B cell (primary cell): ENCODE data around the gene CMPK1. TPM values are rescaled to one million over a fixed set of nuclear protein-coding genes. Genes with fewer than 3 reads are reported as not detected.
A peak's percentile ranks its signal among the peaks of the same experiment; 100 is the strongest.
"Not testable (repeated sequence)": the region's sequence is repeated elsewhere in the genome, so short reads cannot be mapped to it uniquely, and the experiment has no call there.

Experiments used
- ATAC-seq: fragments of 200-7000 bp; cut with Tn5 transposase; one replicate; pipeline ENCODE4 v1.10.0; 2021; ENCODE audit warnings: low read depth, mild to moderate bottlenecking, moderate number of reproducible peaks, moderate library complexity
- CTCF ChIA-PET: fragments of 350-600 bp; sonication (Branson Sonifier 250); formaldehyde crosslinking; loops from one replicate; lab custom pipeline; 2021; ENCODE audit warnings: antibody characterized with exemption, inconsistent platforms; lab: Charles Lee
- POLR2A ChIA-PET: fragments of 350-600 bp; sonication (Branson Sonifier 250); formaldehyde crosslinking; loops from one replicate; lab custom pipeline; 2021; ENCODE audit warnings: antibody characterized with exemption; lab: Charles Lee
- DNase-seq: peaks from one replicate; pipeline ENCODE4 v3.0.0; 2013
- H2AFZ ChIP-seq: 2 replicates; pipeline ENCODE4 v1.6.1; 2012; ENCODE audit warnings: mild to moderate bottlenecking, low read depth, low read length; ENCODE audit not compliant: insufficient read depth, poor library complexity, severe bottlenecking
- H3K27ac ChIP-seq, 2 donors: 1 replicate in 1 of 2; 2 replicates in 1 of 2; pipeline ENCODE4 v1.5.1; 2012 to 2013; ENCODE audit warnings: low read length in 2 of 2, mild to moderate bottlenecking in 2 of 2, moderate library complexity in 1 of 2
- H3K27me3 ChIP-seq, 4 experiments: fragments of 200-600 bp in 1 of 4; sonication (generic) in 1 of 4; replicated peaks in 1 of 4; 1 replicate in 2 of 4; 2 replicates in 2 of 4; pipeline versions ENCODE4 v1.6.1 to v1.7.0; 2013 to 2016; ENCODE audit warnings: low read length in 3 of 4, mild to moderate bottlenecking in 2 of 4, mixed read lengths in 1 of 4, moderate library complexity in 1 of 4; ENCODE audit not compliant: insufficient read depth in 4 of 4, control insufficient read depth in 3 of 4; ENCODE audit errors: control extremely low read depth in 1 of 4
- H3K36me3 ChIP-seq, 2 experiments: replicated peaks in 1 of 2; 1 replicate in 1 of 2; 2 replicates in 1 of 2; pipeline versions ENCODE4 v1.6.1 to v1.7.1; 2013; ENCODE audit warnings: low read length in 1 of 2; ENCODE audit not compliant: insufficient read depth in 2 of 2, control insufficient read depth in 1 of 2; ENCODE audit errors: control extremely low read depth in 1 of 2, extremely low read depth in 1 of 2
- H3K4me1 ChIP-seq, 2 donors: fragments of 200-600 bp in 1 of 2; sonication (generic) in 1 of 2; 1 replicate in 1 of 2; 2 replicates in 1 of 2; pipeline versions ENCODE4 v1.5.1 to v1.6.1; 2013 to 2017; ENCODE audit warnings: low read length in 2 of 2; ENCODE audit not compliant: control insufficient read depth in 2 of 2, insufficient read depth in 2 of 2
- H3K4me2 ChIP-seq: replicated peaks from 2 replicates; pipeline ENCODE3; 2012; ENCODE audit warnings: mild to moderate bottlenecking, low read depth, low read length; ENCODE audit not compliant: poor library complexity, severe bottlenecking
- H3K4me3 ChIP-seq, 5 experiments: fragments of 200-600 bp in 1 of 5; sonication (generic) in 1 of 5; 1 replicate in 3 of 5; 2 replicates in 2 of 5; pipeline versions ENCODE4 v1.5.1 to v1.7.0; 2011 to 2016; ENCODE audit warnings: low read length in 4 of 5, mild to moderate bottlenecking in 4 of 5, low read depth in 2 of 5, control low read depth in 1 of 5, moderate library complexity in 1 of 5; ENCODE audit not compliant: insufficient read depth in 1 of 5; ENCODE audit errors: control extremely low read depth in 1 of 5, extremely low read depth in 1 of 5
- H3K79me2 ChIP-seq: fragments of 200-600 bp; sonication (generic); one replicate; pipeline ENCODE4 v1.6.0; 2016; ENCODE audit warnings: low read length; ENCODE audit not compliant: control insufficient read depth, insufficient read depth
- H3K9ac ChIP-seq: fragments of 200-600 bp; sonication (generic); 2 replicates; pipeline ENCODE4 v1.6.1; 2017; ENCODE audit warnings: mild to moderate bottlenecking, low read length, moderate library complexity
- H3K9me3 ChIP-seq, 3 donors: one replicate each; pipeline versions ENCODE4 v1.6.1 to v1.7.1; 2013; ENCODE audit warnings: low read length in 2 of 3; ENCODE audit not compliant: control insufficient read depth in 2 of 3, insufficient read depth in 1 of 3; ENCODE audit errors: control extremely low read depth in 1 of 3
- H4K20me1 ChIP-seq: 2 replicates; pipeline ENCODE4 v1.6.0; 2012; ENCODE audit warnings: mild to moderate bottlenecking, low read length; ENCODE audit not compliant: insufficient read depth, control insufficient read depth, poor library complexity, severe bottlenecking
- H3K27ac Mint-ChIP-seq: one replicate; pipeline ENCODE4 v1.8.0; 2021; ENCODE audit warnings: mixed read lengths
- H3K27me3 Mint-ChIP-seq: one replicate; pipeline ENCODE4 v1.8.0; 2021; ENCODE audit warnings: mixed read lengths
- H3K4me1 Mint-ChIP-seq: one replicate; pipeline ENCODE4 v1.8.0; 2021; ENCODE audit warnings: mixed read lengths
- H3K4me3 Mint-ChIP-seq: one replicate; pipeline ENCODE4 v1.8.0; 2021; ENCODE audit warnings: mixed read lengths
- H3K9me3 Mint-ChIP-seq: one replicate; pipeline ENCODE4 v1.8.0; 2022; ENCODE audit warnings: mixed read lengths; ENCODE audit not compliant: insufficient read depth
- EZH2 ChIP-seq: IDR thresholded peaks from 2 replicates; pipeline ENCODE4 v1.6.1; 2012; ENCODE audit warnings: borderline replicate concordance, low read depth, mild to moderate bottlenecking, moderate library complexity, low read length; ENCODE audit not compliant: insufficient read depth, poor library complexity, severe bottlenecking
- WGBS: methylation state at CpG from one replicate; pipeline ENCODE4 v1.1.5; 2013; ENCODE audit warnings: missing lambda C conversion rate; ENCODE audit not compliant: insufficient coverage; 5-methylcytosine and 5-hydroxymethylcytosine counted together
- intact Hi-C: fragments of 100-400 bp; cut with micrococcal nuclease; formaldehyde crosslinking; loops from one replicate; pipeline ENCODE4 v1.10.0; 2022
- polyA minus RNA-seq: library from RNA; depleted of rRNA, polyadenylated mRNA; stranded (reverse); fragments of >200 nt; gene quantifications from 2 replicates; pipeline ENCODE4 v1.2.3, GENCODE V29; 2012
- polyA plus RNA-seq: library from polyadenylated mRNA; depleted of rRNA; stranded (reverse); fragments of >200 nt; gene quantifications from 2 replicates; pipeline ENCODE4 v1.2.3, GENCODE V29; 2012
- total RNA-seq, 2 donors: library from RNA; stranded (reverse); fragments of 120-200 nt in 1 of 2; gene quantifications; 1 replicate in 1 of 2; 2 replicates in 1 of 2; pipeline versions ENCODE4 v1.2.3 to v1.2.4, GENCODE V29; 2013 to 2022
- TF ChIP-seq, protein P1 (sequence below): fragments of 200-600 bp; IDR thresholded peaks from one replicate; pipeline ENCODE4 v1.8.0; 2022; ENCODE audit warnings: antibody characterized with exemption, mild to moderate bottlenecking

The CMPK1 gene, protein sequence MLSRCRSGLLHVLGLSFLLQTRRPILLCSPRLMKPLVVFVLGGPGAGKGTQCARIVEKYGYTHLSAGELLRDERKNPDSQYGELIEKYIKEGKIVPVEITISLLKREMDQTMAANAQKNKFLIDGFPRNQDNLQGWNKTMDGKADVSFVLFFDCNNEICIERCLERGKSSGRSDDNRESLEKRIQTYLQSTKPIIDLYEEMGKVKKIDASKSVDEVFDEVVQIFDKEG
- 92.5 and 97.4 TPM in 2 replicates for total RNA-seq
- total RNA-seq (2013): 141 TPM
- 16.8 and 27.2 TPM in 2 replicates for polyA plus RNA-seq
- 45.0 and 48.0 TPM in 2 replicates for polyA minus RNA-seq

DNA sequence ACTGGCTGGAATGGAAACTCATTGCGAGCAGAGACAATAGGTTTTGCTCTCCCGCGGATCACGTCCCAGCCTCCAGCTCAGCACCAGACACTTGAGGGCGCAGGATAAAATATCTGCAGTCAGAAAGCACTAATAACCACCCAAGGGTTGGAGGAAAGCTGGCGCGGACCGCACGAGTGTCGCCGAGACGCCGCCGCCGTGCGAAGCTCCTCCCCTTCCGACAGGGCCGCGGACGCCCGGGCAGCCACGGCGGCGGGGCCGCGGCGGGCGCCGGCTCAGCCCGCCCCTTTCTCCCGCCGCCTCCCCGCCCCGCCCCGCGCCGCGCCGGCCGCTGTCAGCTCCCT lies at the start of gene CMPK1:
Gene CMPK1, plus strand, starts transcription at position 213 of the 344 bp plus-strand sequence. CDS start 156 bp downstream, outside the sequence.
- CTCF ChIA-PET: interaction anchor here (0.7 to 3.0 kb wide), 7 partner anchors 8 to 1030 kb away, joined by 3 to 19 read pairs (median 4); partner anchors contain the start of genes FOXD2, LRRC41, STIL and UQCRH
- POLR2A ChIA-PET: interaction anchor here (0.5 to 1.0 kb wide), 2 partner anchors 19 to 615 kb away, joined by 3 to 17 read pairs; partner anchors contain the start of genes EFCAB14 and STIL
- peak within 1 kb of the TSS; percentile 92 for H3K27ac Mint-ChIP-seq
- DNase-seq (peak; percentile 85), ATAC-seq (peak; percentile 81)
- TF ChIP-seq EZH2: no peak
- TF ChIP-seq, protein P1, sequence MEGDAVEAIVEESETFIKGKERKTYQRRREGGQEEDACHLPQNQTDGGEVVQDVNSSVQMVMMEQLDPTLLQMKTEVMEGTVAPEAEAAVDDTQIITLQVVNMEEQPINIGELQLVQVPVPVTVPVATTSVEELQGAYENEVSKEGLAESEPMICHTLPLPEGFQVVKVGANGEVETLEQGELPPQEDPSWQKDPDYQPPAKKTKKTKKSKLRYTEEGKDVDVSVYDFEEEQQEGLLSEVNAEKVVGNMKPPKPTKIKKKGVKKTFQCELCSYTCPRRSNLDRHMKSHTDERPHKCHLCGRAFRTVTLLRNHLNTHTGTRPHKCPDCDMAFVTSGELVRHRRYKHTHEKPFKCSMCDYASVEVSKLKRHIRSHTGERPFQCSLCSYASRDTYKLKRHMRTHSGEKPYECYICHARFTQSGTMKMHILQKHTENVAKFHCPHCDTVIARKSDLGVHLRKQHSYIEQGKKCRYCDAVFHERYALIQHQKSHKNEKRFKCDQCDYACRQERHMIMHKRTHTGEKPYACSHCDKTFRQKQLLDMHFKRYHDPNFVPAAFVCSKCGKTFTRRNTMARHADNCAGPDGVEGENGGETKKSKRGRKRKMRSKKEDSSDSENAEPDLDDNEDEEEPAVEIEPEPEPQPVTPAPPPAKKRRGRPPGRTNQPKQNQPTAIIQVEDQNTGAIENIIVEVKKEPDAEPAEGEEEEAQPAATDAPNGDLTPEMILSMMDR: no peak
- H3K4me1 Mint-ChIP-seq: peaks cover 17% of the 10 kb centered on the region
- H3K4me1 ChIP-seq: peaks cover 14 to 19% of the 10 kb centered on the region in 2 donors
- peaks cover 19% of the 10 kb centered on the region for H4K20me1 ChIP-seq
- H3K9me3 ChIP-seq: no peaks in the 10 kb centered on the region
- H2AFZ ChIP-seq: peak within 1 kb of the TSS; percentile 97
- H3K36me3 ChIP-seq: no peaks in the 10 kb centered on the region
- H3K9me3 Mint-ChIP-seq: no peaks in the 10 kb centered on the region
- peak within 1 kb of the TSS; percentile 91 for H3K9ac ChIP-seq
- WGBS: 0% methylated on average over 39 of the region's 40 CpGs
- H3K27me3 ChIP-seq: no peaks in the 10 kb centered on the region
- peak within 1 kb of the TSS; percentile 64 to 89 for H3K27ac ChIP-seq
- H3K4me3 ChIP-seq: peak within 1 kb of the TSS; percentile 59 to 97 (median 80)
- H3K27me3 Mint-ChIP-seq: no peaks in the 10 kb centered on the region
- peak within 1 kb of the TSS; percentile 87 for H3K4me2 ChIP-seq
- intact Hi-C loops: loop anchor here (10.0 kb wide), 1 partner anchor 619 kb away; the partner anchor contains the start of gene EFCAB14
- peak within 1 kb of the TSS; percentile 97 for H3K4me3 Mint-ChIP-seq
- peaks cover 37% of the 10 kb centered on the region for H3K79me2 ChIP-seq

DNA sequence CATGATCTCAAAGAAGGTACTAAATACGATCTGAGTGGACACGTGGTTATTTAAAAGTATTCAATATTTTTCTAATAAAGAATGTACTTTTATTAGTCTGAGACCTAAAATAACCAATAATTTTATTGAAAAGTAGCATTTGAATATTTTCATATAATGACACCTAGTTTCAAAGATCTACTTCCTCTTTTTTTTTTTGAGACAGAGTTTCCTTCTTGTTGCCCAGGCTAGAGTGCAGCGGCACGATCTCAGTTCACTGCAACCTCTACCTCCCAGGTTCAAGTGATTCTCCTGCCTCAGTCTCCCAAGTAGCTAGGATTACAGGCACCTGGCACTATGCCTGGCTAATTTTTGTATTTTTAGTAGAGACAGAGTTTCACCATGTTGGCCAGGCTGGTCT lies 45.5 kb upstream of the CMPK1 start:
- intact Hi-C loops, H3K36me3 ChIP-seq, ATAC-seq, H3K9me3 Mint-ChIP-seq, H3K27me3 Mint-ChIP-seq, H3K27me3 ChIP-seq, H3K79me2 ChIP-seq, CTCF ChIA-PET, H4K20me1 ChIP-seq, H3K4me1 Mint-ChIP-seq, H3K9me3 ChIP-seq: not testable (repeated sequence)
- H3K4me3 ChIP-seq: peak overlapping the region in 1 of 5 experiments; percentile 41
- H3K4me1 ChIP-seq: peaks cover 8 to 15% of the 10 kb centered on the region in 2 donors
- H2AFZ ChIP-seq: peak overlapping the region; percentile 73
- Mint-ChIP-seq H3K27ac (peak overlapping the region; percentile 78), H3K4me3 (peak overlapping the region; percentile 67)
- H3K9ac ChIP-seq: peak overlapping the region; percentile 26
- peak; percentile 37 for DNase-seq
- no CpG with 5 or more reads among the region's 4 CpGs for WGBS
- POLR2A ChIA-PET: interaction anchor here (0.6 kb wide), 1 partner anchor 26 kb away, joined by 4 read pairs; the partner anchor contains the start of gene STIL
- peak overlapping the region in 1 of 2 donors; percentile 23 for H3K27ac ChIP-seq
- peak overlapping the region; percentile 54 for H3K4me2 ChIP-seq

DNA sequence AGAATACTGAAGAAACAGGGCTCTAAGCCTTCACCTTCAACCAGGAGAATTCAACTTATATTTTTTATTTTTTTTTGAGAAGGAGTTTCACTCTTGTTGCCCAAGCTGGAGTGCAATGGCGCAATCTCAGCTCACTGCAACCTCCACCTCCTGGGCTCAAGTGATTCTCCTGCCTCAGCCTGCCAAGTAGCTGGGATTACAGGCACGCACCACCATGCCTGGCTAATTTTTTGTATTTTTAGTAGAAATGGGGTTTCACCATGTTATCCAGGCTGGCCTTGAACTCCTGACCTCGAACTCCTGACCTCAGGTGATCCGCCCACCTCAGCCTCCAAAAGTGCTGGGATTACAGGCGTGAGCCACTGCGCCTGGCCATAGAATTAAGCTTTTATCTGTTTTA lies 38.7 kb upstream of the CMPK1 start:
- H3K4me3 ChIP-seq, H3K9me3 ChIP-seq, H3K27me3 Mint-ChIP-seq, DNase-seq, CTCF ChIA-PET, H3K27ac ChIP-seq, H3K4me1 Mint-ChIP-seq, H4K20me1 ChIP-seq, H2AFZ ChIP-seq, ATAC-seq, H3K4me2 ChIP-seq, H3K9me3 Mint-ChIP-seq, H3K36me3 ChIP-seq, H3K27me3 ChIP-seq, H3K9ac ChIP-seq, POLR2A ChIA-PET, H3K4me3 Mint-ChIP-seq, H3K4me1 ChIP-seq, H3K79me2 ChIP-seq, intact Hi-C loops, H3K27ac Mint-ChIP-seq: not testable (repeated sequence)
- WGBS: 100% methylated on average over 4 of the region's 6 CpGs
